Vagina (tissue), 2 donors: ENCODE results near the gene SCYGR1. TPM values are rescaled to one million over a fixed set of nuclear protein-coding genes. Genes with fewer than 3 reads are reported as not detected.

Experiments used
- DNase-seq, 2 donors: peaks; one replicate each; pipeline ENCODE4 v3.0.0-alpha.2; 2017; ENCODE audit errors: extremely low spot score in 2 of 2
- H3K27ac ChIP-seq: fragments of 200-600 bp; sonication (generic); one replicate; pipeline ENCODE4 v1.5.1; 2019
- H3K27me3 ChIP-seq: fragments of 200-600 bp; sonication (generic); one replicate; pipeline ENCODE4 v1.5.1; 2019
- H3K36me3 ChIP-seq, 2 donors: fragments of 200-600 bp; sonication (generic); one replicate each; pipeline ENCODE4 v1.5.1; 2017 to 2019
- H3K4me1 ChIP-seq: fragments of 200-600 bp; sonication (generic); one replicate; pipeline ENCODE4 v1.5.1; 2019
- H3K4me3 ChIP-seq, 2 donors: fragments of 200-600 bp; sonication (generic); 1 replicate in 1 of 2; 2 replicates in 1 of 2; pipeline ENCODE4 v1.5.1; 2016 to 2019
- H3K9me3 ChIP-seq: fragments of 200-600 bp; sonication (generic); one replicate; pipeline ENCODE4 v1.5.1; 2019
- CTCF ChIP-seq, 3 experiments: fragments of 450-650 bp in 2 of 3; fragments of 200-600 bp in 1 of 3; sonication (generic) in 1 of 3; IDR thresholded peaks; one replicate each; pipeline ENCODE4 v1.5.1; 2017 to 2019; ENCODE audit warnings: antibody characterized with exemption in 3 of 3, mild to moderate bottlenecking in 2 of 3, moderate library complexity in 2 of 3
- POLR2A ChIP-seq, 2 donors: fragments of 450-650 bp; IDR thresholded peaks; one replicate each; pipeline ENCODE4 v1.6.1; 2017; ENCODE audit warnings: antibody characterized with exemption in 2 of 2, mild to moderate bottlenecking in 2 of 2, moderate library complexity in 2 of 2
- POLR2AphosphoS5 ChIP-seq, 2 donors: sonication (generic); formaldehyde crosslinking; IDR thresholded peaks; one replicate each; pipeline ENCODE4 v1.9.0; 2017; ENCODE audit warnings: antibody characterized with exemption in 2 of 2, mild to moderate bottlenecking in 2 of 2, low read depth in 1 of 2; ENCODE audit not compliant: insufficient read depth in 1 of 2
- intact Hi-C: fragments of 100-400 bp; cut with DNase I; formaldehyde crosslinking; loops from one replicate; pipeline ENCODE4 v1.15.1; 2023
- total RNA-seq: library from RNA; depleted of rRNA; stranded (reverse); fragments of >200 nt; gene quantifications from one replicate; pipeline ENCODE4 v1.2.3, GENCODE V29; 2016

The SCYGR1 gene
- total RNA-seq, 1 donor from 2014 or later, result not detected

- H3K4me3 ChIP-seq, result no peak overlapping the region
- TF ChIP-seq POLR2AphosphoS5 (IDR thresholded peaks at IDR 0.05; ENCODE audit: insufficient read depth in 1 of 2, low read depth in 1 of 2) (no peak), CTCF (IDR thresholded peaks at IDR 0.05) (no peak), POLR2A (IDR thresholded peaks at IDR 0.05) (no peak)
- no peaks in the 10 kb centered on the region for H3K27me3 ChIP-seq
- H3K27ac ChIP-seq, result no peak overlapping the region
- H3K36me3 ChIP-seq, result peaks cover 0 to 6% of the 10 kb centered on the region in 2 donors
- DNase-seq, result no peak
- intact Hi-C loops, result no loop called here
- no peaks in the 10 kb centered on the region for H3K9me3 ChIP-seq
- no peaks in the 10 kb centered on the region for H3K4me1 ChIP-seq
These were observed 39.4 kb downstream of the SCYGR1 start for GRCh38 chr2:227348324-227348723.

GRCh38 chr2:227347117-227347516 lies 40.6 kb downstream of the SCYGR1 start:
- TF ChIP-seq POLR2AphosphoS5 (IDR thresholded peaks at IDR 0.05; ENCODE audit: insufficient read depth in 1 of 2, low read depth in 1 of 2) (no peak), POLR2A (IDR thresholded peaks at IDR 0.05) (no peak), CTCF (IDR thresholded peaks at IDR 0.05) (no peak)
- DNase-seq, result no peak
- Histone ChIP-seq H3K27me3 (no peaks in the 10 kb centered on the region), H3K4me1 (no peaks in the 10 kb centered on the region), H3K27ac (no peak overlapping the region), H3K36me3 (peaks cover 0 to 15% of the 10 kb centered on the region in 2 donors), H3K9me3 (no peaks in the 10 kb centered on the region), H3K4me3 (no peak overlapping the region)
- intact Hi-C loops, result no loop called here

- Histone ChIP-seq H3K9me3 (no peaks in the 10 kb centered on the region), H3K27ac (no peak overlapping the region), H3K4me3 (no peak overlapping the region), H3K4me1 (no peaks in the 10 kb centered on the region), H3K27me3 (no peaks in the 10 kb centered on the region), H3K36me3 (peaks cover 0 to 27% of the 10 kb centered on the region in 2 donors)
- TF ChIP-seq CTCF (IDR thresholded peaks at IDR 0.05), result no peak
- TF ChIP-seq POLR2A (IDR thresholded peaks at IDR 0.05), result no peak
- no peak for TF ChIP-seq POLR2AphosphoS5 (IDR thresholded peaks at IDR 0.05; ENCODE audit: insufficient read depth in 1 of 2, low read depth in 1 of 2)
- intact Hi-C loops, result no loop called here
- no peak for DNase-seq
These were observed 43.5 kb downstream of the SCYGR1 start for GRCh38 chr2:227344231-227344630.

GRCh38 chr2:227341553-227341952 lies 46.2 kb downstream of the SCYGR1 start:
- no peaks in the 10 kb centered on the region for H3K27me3 ChIP-seq
- no peaks in the 10 kb centered on the region for H3K4me1 ChIP-seq
- no peak for DNase-seq
- no peak overlapping the region for H3K27ac ChIP-seq
- intact Hi-C loops, result no loop called here
- H3K36me3 ChIP-seq, result peaks cover 0 to 23% of the 10 kb centered on the region in 2 donors
- H3K9me3 ChIP-seq, result no peaks in the 10 kb centered on the region
- TF ChIP-seq POLR2AphosphoS5 (IDR thresholded peaks at IDR 0.05; ENCODE audit: insufficient read depth in 1 of 2, low read depth in 1 of 2) (no peak), CTCF (IDR thresholded peaks at IDR 0.05) (no peak), POLR2A (IDR thresholded peaks at IDR 0.05) (no peak)
- H3K4me3 ChIP-seq, result no peak overlapping the region

- TF ChIP-seq POLR2AphosphoS5 (IDR thresholded peaks at IDR 0.05; ENCODE audit: insufficient read depth in 1 of 2, low read depth in 1 of 2) (no peak), POLR2A (IDR thresholded peaks at IDR 0.05) (no peak), CTCF (IDR thresholded peaks at IDR 0.05) (no peak)
- DNase-seq, result no peak
- Histone ChIP-seq H3K4me3 (no peak overlapping the region), H3K9me3 (no peaks in the 10 kb centered on the region), H3K27ac (no peak overlapping the region), H3K36me3 (peaks cover 0 to 27% of the 10 kb centered on the region in 2 donors), H3K27me3 (no peaks in the 10 kb centered on the region), H3K4me1 (no peaks in the 10 kb centered on the region)
- intact Hi-C loops, result no loop called here
These were observed 47.6 kb downstream of the SCYGR1 start for GRCh38 chr2:227340106-227340505.
